BE2C (cell line): ENCODE measurements around the gene S100A13.

ENCODE experiments used
- DNase-seq: peaks from one replicate; pipeline ENCODE4 v3.0.0-alpha.2; 2020
- H3K27me3 ChIP-seq: fragments of 250-450 bp; sonication (Bioruptor Pico); 2 replicates; pipeline ENCODE4 v1.5.1; 2020; ENCODE audit warnings: mild to moderate bottlenecking
- H3K36me3 ChIP-seq: fragments of 250-450 bp; sonication (Bioruptor Pico); 2 replicates; pipeline ENCODE4 v1.5.1; 2020; ENCODE audit warnings: mild to moderate bottlenecking
- H3K4me1 ChIP-seq: fragments of 250-450 bp; sonication (Bioruptor Pico); 2 replicates; pipeline ENCODE4 v1.5.1; 2020
- H3K4me3 ChIP-seq: 2 replicates; pipeline ENCODE4 v1.5.1; 2011; ENCODE audit warnings: low read depth, low read length
- H3K9me3 ChIP-seq: fragments of 250-450 bp; sonication (Bioruptor Pico); 2 replicates; pipeline ENCODE4 v1.5.1; 2020
- TF ChIP-seq, protein P1 (sequence below): IDR thresholded peaks from 2 replicates; pipeline ENCODE4 v1.5.1; 2012; ENCODE audit warnings: mild to moderate bottlenecking, low read depth, low read length

S100A13 gene

DNA sequence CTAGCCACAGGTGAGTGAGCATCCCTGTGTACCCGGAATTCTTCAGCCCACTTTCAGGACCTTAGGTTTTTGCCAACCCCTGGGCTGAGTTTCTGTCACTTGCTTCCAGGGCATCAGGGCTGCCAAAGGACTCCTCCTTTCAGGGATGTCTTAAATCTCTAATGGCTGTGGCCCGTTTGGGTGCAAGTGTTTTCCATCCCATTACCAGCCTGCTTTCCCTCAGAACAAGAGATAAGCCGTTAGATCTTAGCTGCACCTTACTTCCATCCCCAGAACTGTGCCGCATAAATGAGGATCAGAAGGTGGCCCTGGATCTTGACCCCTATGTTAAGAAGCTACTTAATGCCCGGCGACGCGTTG is 31.9 kb upstream of the S100A13 start:
- no peaks in the 10 kb centered on the region for H3K27me3 ChIP-seq
- peak overlapping the region; percentile 87 for H3K4me3 ChIP-seq
- TF ChIP-seq, protein P1, sequence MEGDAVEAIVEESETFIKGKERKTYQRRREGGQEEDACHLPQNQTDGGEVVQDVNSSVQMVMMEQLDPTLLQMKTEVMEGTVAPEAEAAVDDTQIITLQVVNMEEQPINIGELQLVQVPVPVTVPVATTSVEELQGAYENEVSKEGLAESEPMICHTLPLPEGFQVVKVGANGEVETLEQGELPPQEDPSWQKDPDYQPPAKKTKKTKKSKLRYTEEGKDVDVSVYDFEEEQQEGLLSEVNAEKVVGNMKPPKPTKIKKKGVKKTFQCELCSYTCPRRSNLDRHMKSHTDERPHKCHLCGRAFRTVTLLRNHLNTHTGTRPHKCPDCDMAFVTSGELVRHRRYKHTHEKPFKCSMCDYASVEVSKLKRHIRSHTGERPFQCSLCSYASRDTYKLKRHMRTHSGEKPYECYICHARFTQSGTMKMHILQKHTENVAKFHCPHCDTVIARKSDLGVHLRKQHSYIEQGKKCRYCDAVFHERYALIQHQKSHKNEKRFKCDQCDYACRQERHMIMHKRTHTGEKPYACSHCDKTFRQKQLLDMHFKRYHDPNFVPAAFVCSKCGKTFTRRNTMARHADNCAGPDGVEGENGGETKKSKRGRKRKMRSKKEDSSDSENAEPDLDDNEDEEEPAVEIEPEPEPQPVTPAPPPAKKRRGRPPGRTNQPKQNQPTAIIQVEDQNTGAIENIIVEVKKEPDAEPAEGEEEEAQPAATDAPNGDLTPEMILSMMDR: no peak
- no peaks in the 10 kb centered on the region for H3K9me3 ChIP-seq
- H3K4me1 ChIP-seq: no peaks in the 10 kb centered on the region; the same call in 1 of the 2 replicates
- DNase-seq: no peak
- H3K36me3 ChIP-seq: peaks cover 33% of the 10 kb centered on the region

DNA sequence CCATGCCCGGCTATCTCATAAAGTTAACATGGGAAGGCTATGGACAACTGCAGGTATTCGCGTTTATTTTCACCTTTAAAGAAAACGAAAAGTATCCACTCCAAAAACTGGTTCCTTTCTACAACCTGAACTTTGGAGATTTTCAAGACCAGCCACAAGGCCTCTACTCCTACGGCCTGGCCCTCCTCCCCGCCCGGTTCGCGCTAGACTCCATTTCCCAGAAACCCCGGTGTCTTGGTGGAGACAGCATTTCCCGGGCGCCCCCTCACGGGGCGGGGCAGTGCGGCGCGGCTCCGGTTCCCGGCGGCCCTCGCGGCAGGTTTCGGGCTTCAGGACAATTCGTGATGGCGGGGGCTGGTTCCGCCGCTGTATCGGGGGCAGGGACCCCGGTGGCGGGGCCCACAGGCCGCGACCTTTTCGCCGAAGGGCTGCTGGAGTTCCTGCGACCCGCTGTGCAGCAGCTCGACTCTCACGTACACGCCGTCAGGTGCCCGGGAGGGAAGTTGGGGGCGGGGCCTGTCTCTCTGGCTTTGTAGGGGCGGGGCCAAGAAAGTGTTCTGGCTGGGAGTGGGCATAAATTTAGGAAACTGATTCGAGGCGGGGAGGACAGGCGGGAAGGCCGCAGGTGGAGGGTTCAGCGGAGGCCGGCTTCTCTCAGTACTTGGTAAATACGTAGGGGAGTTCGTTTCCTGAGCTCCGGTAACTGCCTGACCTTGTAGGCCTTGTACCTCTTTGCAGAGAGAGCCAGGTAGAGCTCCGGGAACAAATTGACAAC is 31.3 kb upstream of the S100A13 start, which contains the start of gene SNAPIN:
SNAPIN (plus strand) TSS at position 304 of the 775 bp plus-strand sequence; CDS start at position 345, 41 bp downstream.
- Histone ChIP-seq H3K36me3 (peaks cover 29% of the 10 kb centered on the region), H3K9me3 (no peaks in the 10 kb centered on the region), H3K27me3 (no peaks in the 10 kb centered on the region), H3K4me1 (no peaks in the 10 kb centered on the region; the same call in 1 of the 2 replicates), H3K4me3 (peak within 1 kb of the TSS; percentile 87)
- peak; percentile 94 for DNase-seq
- TF ChIP-seq, protein P1: peak; percentile 31

DNA sequence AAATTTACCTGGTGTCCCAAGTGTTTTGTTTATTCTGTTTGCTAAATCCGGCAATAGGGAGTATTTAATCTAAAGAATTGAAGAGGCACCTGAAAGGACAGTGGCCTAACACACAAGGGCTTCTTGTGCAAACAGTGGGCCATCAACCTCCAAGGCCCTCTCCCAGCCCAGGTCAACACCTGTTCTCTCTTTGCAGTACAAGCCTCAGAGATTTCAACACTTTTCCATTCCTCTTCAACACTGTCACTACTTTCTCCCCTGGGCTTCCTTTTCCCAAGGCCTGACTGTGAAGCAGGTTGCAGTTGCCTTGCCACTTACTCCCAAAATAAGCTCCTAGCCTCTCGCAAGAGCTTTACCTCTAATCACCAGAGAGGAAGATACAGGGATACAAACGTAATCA is 28.0 kb upstream of the S100A13 start:
- Histone ChIP-seq H3K36me3 (no peaks in the 10 kb centered on the region), H3K9me3 (no peaks in the 10 kb centered on the region), H3K4me3 (no peak overlapping the region), H3K4me1 (no peaks in the 10 kb centered on the region; the same call in 1 of the 2 replicates), H3K27me3 (no peaks in the 10 kb centered on the region)
- DNase-seq: no peak
- TF ChIP-seq, protein P1: no peak

DNA sequence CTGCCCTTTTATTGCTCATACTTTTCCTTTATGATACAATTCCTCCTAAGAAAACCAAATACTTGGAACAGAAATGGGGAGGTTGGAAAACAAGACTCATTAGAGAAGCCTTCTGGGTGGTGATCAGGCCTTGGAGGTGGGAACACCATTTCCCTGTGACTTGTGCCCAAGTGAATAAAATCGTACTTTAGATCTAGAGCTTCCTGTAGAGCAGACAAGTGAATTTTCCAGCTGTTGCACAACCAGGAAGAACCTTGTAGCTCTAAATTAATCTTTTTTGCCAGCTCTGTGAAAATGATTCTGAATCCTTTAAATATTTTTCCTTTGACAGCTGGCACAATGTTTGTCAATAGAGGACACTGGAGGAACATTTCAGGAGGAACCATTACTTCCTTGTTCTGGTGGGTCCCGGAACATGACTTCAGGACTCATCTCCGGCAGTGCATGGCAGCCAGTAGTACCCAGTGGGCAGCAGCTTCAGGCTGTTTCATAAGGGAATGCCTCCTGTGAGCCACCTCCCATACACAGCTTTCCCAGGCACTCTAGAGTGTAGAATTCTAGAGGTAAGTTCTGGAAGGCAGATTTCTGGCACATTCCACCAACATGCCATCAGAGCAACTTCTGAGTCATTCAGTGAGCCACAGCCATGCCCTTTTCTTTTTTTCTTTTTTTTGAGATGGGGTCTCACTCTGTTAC is 25.6 kb upstream of the S100A13 start:
- no peaks in the 10 kb centered on the region for H3K27me3 ChIP-seq
- peaks cover 4% of the 10 kb centered on the region; the same call in 1 of the 2 replicates for H3K4me1 ChIP-seq
- H3K4me3 ChIP-seq: no peak overlapping the region
- DNase-seq: no peak
- no peaks in the 10 kb centered on the region for H3K9me3 ChIP-seq
- TF ChIP-seq, protein P1: no peak
- H3K36me3 ChIP-seq: no peaks in the 10 kb centered on the region

DNA sequence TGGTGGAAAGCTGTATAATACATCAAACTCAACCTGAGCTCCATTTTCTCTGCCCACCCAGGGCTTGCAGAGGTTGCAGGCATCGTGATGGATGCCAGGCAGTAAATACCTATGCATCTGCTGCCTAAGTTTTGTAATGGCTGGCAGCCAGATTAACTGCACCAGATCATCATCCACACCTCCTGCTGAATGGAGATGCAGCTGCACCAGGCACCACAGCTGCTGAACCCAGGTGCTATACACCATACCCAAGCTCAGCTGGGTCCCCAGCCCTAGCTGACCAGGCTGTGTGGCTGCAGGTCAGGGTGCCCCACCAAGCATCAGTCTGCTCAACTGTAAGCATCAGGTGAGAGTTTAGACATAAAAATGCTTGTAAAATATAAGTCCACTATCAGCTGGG is 24.5 kb upstream of the S100A13 start:
- no peaks in the 10 kb centered on the region for H3K27me3 ChIP-seq
- H3K4me3 ChIP-seq: no peak overlapping the region
- DNase-seq: no peak
- TF ChIP-seq, protein P1: no peak
- H3K9me3 ChIP-seq: no peaks in the 10 kb centered on the region
- peaks cover 4% of the 10 kb centered on the region; the same call in 1 of the 2 replicates for H3K4me1 ChIP-seq
- peaks cover 2% of the 10 kb centered on the region for H3K36me3 ChIP-seq

DNA sequence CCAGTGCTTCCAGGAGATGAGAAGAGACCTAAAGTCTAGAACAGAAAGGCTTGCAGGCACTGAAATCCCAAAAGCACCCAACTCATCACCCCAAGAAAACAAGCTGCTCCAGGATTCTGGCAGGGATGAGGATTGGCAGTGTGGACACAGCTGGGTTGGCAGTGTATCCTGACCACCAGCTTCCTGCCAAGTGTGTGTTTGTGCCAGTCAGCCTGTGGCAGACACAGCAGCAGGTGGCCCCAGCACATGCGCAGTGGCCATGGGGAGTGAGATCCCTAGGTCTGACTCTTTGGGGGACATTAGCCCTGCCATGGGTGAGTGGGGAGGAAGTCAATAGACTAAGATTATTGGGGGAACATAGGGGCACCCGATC is 22.5 kb upstream of the S100A13 start:
- Histone ChIP-seq H3K9me3 (no peaks in the 10 kb centered on the region), H3K4me3 (no peak overlapping the region), H3K4me1 (peaks cover 4% of the 10 kb centered on the region; the same call in 1 of the 2 replicates), H3K27me3 (no peaks in the 10 kb centered on the region), H3K36me3 (peaks cover 21% of the 10 kb centered on the region)
- no peak for DNase-seq
- TF ChIP-seq, protein P1: no peak
